ENCODE data around the gene MAP3K6. TPM values are rescaled to one million over a fixed set of nuclear protein-coding genes. Genes with fewer than 3 reads are reported as not detected.

Gene MAP3K6
- total and polyA plus RNA-seq, 2 of the 13 experiments (the other 11 are each of a cell fraction or from before 2014, with no cell fraction given), result 2.7 to 3.2 TPM

DNA sequence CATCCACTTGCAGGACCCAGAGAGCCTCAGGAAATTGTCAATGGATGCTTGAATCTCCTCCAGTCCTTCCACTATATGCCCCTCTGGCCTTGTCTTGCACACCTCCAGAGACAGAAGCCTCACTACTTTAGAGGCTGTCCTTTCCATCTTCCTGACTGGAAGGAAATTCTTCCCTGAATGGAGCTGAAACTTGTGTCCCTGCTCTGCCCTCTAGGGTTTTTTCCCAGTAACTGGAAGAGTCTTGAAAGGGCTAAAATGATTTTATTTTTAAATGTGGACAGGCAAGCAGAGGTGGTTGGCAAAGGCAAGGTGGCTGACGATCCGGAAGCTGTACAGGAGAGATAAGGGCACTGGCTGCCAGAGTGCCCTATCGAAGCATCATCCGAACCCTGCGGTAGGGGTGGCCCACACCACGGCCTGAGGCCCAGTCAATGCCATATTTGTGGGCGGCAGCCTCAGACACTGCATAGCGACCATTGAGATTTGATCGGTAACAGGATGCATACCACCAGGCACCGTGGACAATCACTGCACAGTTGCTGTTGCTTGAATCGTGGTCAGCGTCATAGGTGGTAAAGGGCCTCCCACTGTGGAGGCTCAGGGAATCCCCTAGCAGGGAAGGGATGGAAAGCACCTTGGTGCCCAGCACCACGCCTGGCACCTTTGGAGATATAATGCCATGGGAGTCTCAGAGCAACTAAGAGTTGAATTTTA is 2.3 kb upstream of the MAP3K6 start (continued):
- TF ChIP-seq, protein P1, sequence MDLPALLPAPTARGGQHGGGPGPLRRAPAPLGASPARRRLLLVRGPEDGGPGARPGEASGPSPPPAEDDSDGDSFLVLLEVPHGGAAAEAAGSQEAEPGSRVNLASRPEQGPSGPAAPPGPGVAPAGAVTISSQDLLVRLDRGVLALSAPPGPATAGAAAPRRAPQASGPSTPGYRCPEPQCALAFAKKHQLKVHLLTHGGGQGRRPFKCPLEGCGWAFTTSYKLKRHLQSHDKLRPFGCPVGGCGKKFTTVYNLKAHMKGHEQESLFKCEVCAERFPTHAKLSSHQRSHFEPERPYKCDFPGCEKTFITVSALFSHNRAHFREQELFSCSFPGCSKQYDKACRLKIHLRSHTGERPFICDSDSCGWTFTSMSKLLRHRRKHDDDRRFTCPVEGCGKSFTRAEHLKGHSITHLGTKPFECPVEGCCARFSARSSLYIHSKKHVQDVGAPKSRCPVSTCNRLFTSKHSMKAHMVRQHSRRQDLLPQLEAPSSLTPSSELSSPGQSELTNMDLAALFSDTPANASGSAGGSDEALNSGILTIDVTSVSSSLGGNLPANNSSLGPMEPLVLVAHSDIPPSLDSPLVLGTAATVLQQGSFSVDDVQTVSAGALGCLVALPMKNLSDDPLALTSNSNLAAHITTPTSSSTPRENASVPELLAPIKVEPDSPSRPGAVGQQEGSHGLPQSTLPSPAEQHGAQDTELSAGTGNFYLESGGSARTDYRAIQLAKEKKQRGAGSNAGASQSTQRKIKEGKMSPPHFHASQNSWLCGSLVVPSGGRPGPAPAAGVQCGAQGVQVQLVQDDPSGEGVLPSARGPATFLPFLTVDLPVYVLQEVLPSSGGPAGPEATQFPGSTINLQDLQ (CRISPR knock-in tag; IDR thresholded peaks at IDR 0.05), result no peak
- TF ChIP-seq, protein P2, sequence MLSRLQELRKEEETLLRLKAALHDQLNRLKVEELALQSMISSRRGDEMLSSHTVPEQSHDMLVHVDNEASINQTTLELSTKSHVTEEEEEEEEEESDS (CRISPR knock-in tag; IDR thresholded peaks at IDR 0.05; ENCODE audit: borderline replicate concordance), result no peak

DNA sequence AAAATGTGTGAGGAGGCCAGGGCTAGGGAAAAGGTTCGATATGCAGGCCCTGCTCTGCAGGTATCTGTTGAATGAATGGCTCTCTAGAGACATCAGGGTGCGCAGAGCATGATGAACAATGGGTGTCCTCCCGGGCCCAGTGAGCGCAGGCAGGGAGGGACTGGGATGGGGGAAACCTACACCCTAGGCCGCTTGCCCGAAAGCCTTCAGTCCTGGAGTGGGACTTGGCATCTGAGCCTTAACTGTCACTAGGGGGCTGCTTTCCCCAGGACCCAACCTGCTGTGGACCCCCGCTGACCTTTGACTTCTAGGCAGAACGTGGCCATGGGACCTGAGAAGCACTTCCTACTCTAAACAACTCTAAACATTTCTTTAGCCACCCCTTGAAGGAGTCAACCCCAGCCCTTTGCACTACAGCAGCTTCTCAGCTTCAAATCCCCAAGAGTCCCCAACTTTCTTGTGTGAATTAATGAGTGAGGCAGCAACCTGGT is 444 bp upstream of the MAP3K6 start:
- BruUV-seq (replicated peaks), result no TSS peak
- no peaks in the 10 kb centered on the region for H3K9me3 ChIP-seq (ENCODE audit: low read length)
- H3K27ac ChIP-seq (ENCODE audit: extremely low read length, insufficient read depth, low read length), result no peak overlapping the region
- WGBS (ENCODE audit: low lambda C conversion rate), result 20% methylated on average over 3 of the region's 8 CpGs
- H2AFZ ChIP-seq (ENCODE audit: low read length), result peak overlapping the region; percentile 58
- no peaks in the 10 kb centered on the region for H3K79me2 ChIP-seq (ENCODE audit: insufficient read depth, low read length)
- H3K36me3 ChIP-seq (replicated peaks in 1 of 2; ENCODE audit: control insufficient read depth in 1 of 2, insufficient read depth in 2 of 2, low read length in 2 of 2), result no peaks in the 10 kb centered on the region
- peak; percentile 25 for ATAC-seq
- intact Hi-C loops (cut with micrococcal nuclease; ENCODE audit: unreplicated experiment), result no loop called here
- H3K27me3 ChIP-seq (ENCODE audit: control insufficient read depth in 1 of 2, insufficient read depth in 2 of 2, low read length in 2 of 2), result peaks cover 3 to 16% of the 10 kb centered on the region in 2 experiments; a peak in 3 of 5 replicates
- POLR2A ChIA-PET, result interaction anchor here (2.0 to 3.2 kb wide), 2 partner anchors 18 to 25 kb away, joined by 6 to 20 read pairs; partner anchors contain the start of gene SYTL1
- H3K4me1 ChIP-seq (ENCODE audit: insufficient read depth, low read length), result peaks cover 27% of the 10 kb centered on the region
- FAIRE-seq, result no peak
- no peak for DNase-seq (ENCODE audit: low spot score)
- peak overlapping the region; percentile 66; the same call in 1 of the 2 replicates for H3K9ac ChIP-seq (ENCODE audit: insufficient read depth, low read depth, low read length)
- peak overlapping the region; percentile 64 to 84 (median 84) for H3K4me3 ChIP-seq (replicated peaks in 1 of 3; ENCODE audit: insufficient read depth in 1 of 3, low read depth in 2 of 3, low read length in 3 of 3)
- H4K20me1 ChIP-seq (ENCODE audit: insufficient read depth, low read length), result no peaks in the 10 kb centered on the region
- H3K4me2 ChIP-seq (ENCODE audit: low read depth, low read length), result peak overlapping the region; percentile 84
- in situ Hi-C loops (cut with HindIII; ENCODE audit: extremely low pct_ligation_motif_present, low pct_unique_long_range_greater_than_20kb), result no loop called here
- CTCF ChIA-PET (ENCODE audit: low intra/inter-chr PET ratio, low total read pairs), result no interaction called here
- TF ChIP-seq PHF20 (CRISPR knock-in tag; IDR thresholded peaks at IDR 0.05), result no peak
- TF ChIP-seq RXRA (CRISPR knock-in tag; IDR thresholded peaks at IDR 0.05), result 0 out of 2 replicates have a peak, but pooled peaks have one; percentile 15
- no peak for TF ChIP-seq ARNT2 (CRISPR knock-in tag; IDR thresholded peaks at IDR 0.05; ENCODE audit: low read depth)
- peak; percentile 58; the same call in 1 of the 2 replicates for TF ChIP-seq NR2F6 (IDR thresholded peaks at IDR 0.05)
- TF ChIP-seq NR2F6 (CRISPR knock-in tag; IDR thresholded peaks at IDR 0.05), result no peak; the same call in 1 of the 2 replicates
- 0 out of 2 replicates have a peak, but pooled peaks have one; percentile 1 for TF ChIP-seq ZFX (CRISPR knock-in tag; IDR thresholded peaks at IDR 0.05; ENCODE audit: low read depth)
- 0 out of 2 replicates have a peak, but pooled peaks have one; percentile 39 for TF ChIP-seq NCOA1 (CRISPR knock-in tag; IDR thresholded peaks at IDR 0.05)
- TF ChIP-seq ZBTB7A (CRISPR knock-in tag; IDR thresholded peaks at IDR 0.05), result peak; percentile 49; the same call in 1 of the 2 replicates
- TF ChIP-seq ZNF501 (CRISPR knock-in tag; IDR thresholded peaks at IDR 0.05), result peak; percentile 52; the same call in 1 of the 2 replicates
- no peak for TF ChIP-seq ZNF746 (CRISPR knock-in tag; IDR thresholded peaks at IDR 0.05)
- TF ChIP-seq, protein P3, sequence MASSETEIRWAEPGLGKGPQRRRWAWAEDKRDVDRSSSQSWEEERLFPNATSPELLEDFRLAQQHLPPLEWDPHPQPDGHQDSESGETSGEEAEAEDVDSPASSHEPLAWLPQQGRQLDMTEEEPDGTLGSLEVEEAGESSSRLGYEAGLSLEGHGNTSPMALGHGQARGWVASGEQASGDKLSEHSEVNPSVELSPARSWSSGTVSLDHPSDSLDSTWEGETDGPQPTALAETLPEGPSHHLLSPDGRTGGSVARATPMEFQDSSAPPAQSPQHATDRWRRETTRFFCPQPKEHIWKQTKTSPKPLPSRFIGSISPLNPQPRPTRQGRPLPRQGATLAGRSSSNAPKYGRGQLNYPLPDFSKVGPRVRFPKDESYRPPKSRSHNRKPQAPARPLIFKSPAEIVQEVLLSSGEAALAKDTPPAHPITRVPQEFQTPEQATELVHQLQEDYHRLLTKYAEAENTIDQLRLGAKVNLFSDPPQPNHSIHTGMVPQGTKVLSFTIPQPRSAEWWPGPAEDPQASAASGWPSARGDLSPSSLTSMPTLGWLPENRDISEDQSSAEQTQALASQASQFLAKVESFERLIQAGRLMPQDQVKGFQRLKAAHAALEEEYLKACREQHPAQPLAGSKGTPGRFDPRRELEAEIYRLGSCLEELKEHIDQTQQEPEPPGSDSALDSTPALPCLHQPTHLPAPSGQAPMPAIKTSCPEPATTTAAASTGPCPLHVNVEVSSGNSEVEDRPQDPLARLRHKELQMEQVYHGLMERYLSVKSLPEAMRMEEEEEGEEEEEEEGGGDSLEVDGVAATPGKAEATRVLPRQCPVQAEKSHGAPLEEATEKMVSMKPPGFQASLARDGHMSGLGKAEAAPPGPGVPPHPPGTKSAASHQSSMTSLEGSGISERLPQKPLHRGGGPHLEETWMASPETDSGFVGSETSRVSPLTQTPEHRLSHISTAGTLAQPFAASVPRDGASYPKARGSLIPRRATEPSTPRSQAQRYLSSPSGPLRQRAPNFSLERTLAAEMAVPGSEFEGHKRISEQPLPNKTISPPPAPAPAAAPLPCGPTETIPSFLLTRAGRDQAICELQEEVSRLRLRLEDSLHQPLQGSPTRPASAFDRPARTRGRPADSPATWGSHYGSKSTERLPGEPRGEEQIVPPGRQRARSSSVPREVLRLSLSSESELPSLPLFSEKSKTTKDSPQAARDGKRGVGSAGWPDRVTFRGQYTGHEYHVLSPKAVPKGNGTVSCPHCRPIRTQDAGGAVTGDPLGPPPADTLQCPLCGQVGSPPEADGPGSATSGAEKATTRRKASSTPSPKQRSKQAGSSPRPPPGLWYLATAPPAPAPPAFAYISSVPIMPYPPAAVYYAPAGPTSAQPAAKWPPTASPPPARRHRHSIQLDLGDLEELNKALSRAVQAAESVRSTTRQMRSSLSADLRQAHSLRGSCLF (CRISPR knock-in tag; IDR thresholded peaks at IDR 0.05; ENCODE audit: borderline replicate concordance), result no peak
